GM13977 (cell line): Measurements from ENCODE around the gene NDP.

Source experiments
- DNase-seq: peaks from one replicate; pipeline ENCODE4 v3.0.0; 2012; ENCODE audit warnings: low spot score
- CTCF ChIP-seq: IDR thresholded peaks from 2 replicates; pipeline ENCODE4 v1.5.1; 2012; ENCODE audit warnings: mild to moderate bottlenecking, control low read depth; ENCODE audit not compliant: insufficient read depth; ENCODE audit errors: extremely low read depth, missing control alignments
- in situ Hi-C: fragments of 300-500 bp; cut with MboI; formaldehyde crosslinking; loops from one replicate; pipeline ENCODE4 v1.12.0; 2022; ENCODE audit warnings: low sequenced_read_pairs, low pct_unique_long_range_greater_than_20kb, mixed read lengths, inconsistent platforms; ENCODE audit not compliant: unreplicated experiment

Gene NDP

DNA sequence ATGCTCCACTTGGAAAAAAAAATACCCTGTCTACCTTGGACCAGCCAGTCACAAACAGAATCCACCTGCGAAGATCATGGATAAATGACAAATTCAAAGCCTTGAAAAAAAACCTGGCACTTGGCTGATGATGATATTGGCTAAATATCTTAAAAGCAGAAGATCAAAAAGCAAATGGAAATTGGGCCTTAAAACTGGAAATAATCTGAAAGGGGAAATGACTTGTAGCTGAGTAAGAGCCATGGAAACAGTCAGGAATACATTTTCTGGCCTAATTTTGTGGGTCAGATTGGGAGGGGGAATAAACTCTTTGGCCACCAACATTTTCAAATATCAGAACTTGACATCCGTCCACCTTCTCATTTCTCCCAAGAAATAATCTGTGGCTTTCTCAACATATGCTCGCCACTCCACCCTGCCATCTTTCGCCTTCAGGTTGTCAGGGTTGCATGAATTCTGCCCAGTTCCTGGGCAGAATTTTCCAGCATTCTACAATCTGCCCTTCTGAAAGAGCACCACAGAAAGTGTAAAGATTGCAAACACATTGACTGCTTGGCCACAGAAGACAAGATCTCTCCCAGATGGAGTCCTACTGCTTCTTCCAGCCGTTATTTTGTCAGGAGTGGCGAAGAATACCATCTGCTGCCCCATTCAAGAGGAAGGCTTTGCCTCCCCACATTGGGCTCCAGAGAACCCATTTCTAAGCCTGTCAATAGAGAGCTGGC lies 1.7 kb upstream of the NDP start:
- no peak for TF ChIP-seq CTCF
- no peak for DNase-seq
- in situ Hi-C loops = no loop called here

DNA sequence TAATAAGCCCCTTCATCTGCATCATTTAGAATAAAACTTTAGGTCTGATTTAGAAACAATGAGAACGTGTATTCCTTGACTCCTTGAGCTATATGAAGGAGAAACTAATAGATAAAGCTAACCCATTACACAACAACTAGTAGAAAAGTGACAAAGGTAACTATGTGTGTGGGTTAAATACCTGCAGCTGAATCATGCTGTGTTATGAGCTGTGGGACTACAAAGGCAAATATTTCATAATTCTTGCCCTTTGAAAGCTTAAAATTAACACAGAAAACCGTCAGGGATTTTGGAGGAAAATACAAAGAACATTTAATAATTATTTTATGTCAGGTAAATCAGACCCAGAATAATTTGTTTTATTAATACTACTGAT lies 898 bp upstream of the NDP start:
- TF ChIP-seq CTCF = no peak
- DNase-seq = no peak

GRCh38 chrX:43971966-43972961 lies 926 bp downstream of the NDP start:
- in situ Hi-C loops = no loop called here
- no peak for TF ChIP-seq CTCF
- DNase-seq = no peak

More for the DNA sequence above, 898 bp upstream of the NDP start:
- in situ Hi-C loops = no loop called here

DNA sequence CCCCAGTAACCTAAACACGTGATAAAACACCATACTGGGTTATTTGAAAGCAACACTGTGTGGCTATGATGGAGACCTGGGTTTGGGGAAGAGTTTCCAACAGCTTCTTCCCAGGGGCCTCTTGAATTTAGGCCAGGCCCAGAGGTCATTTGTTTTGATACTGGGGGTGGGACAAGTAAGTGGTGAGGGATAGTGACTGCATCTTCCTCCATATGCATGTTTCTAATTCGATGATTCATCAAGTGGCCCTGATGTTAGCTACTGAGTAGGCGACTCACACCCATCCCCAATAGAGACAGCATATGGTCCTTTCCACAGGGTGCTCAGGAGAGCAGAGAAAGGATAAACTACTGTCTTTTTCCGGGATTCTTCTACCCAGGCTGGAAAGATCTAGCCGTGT lies 2.7 kb downstream of the NDP start:
- no peak for TF ChIP-seq CTCF
- in situ Hi-C loops = no loop called here
- DNase-seq = no peak

GRCh38 chrX:43969504-43970501 lies 3.4 kb downstream of the NDP start:
- in situ Hi-C loops = no loop called here
- no peak for DNase-seq
- no peak for TF ChIP-seq CTCF

- TF ChIP-seq CTCF = no peak
- in situ Hi-C loops = no loop called here
- DNase-seq = no peak
Observed at GRCh38 chrX:43968359-43968781, 4.8 kb downstream of the NDP start.
